CD14-positive monocyte (primary cell): Measurements from ENCODE around the gene SDF2. TPM values are rescaled to one million over a fixed set of nuclear protein-coding genes. Genes with fewer than 3 reads are reported as not detected.
A peak's percentile ranks its signal among the peaks of the same experiment; 100 is the strongest.

Experiments used
- DNase-seq, 3 donors: peaks; one replicate each; pipeline ENCODE4 v3.0.0-alpha.2; 2011 to 2022
- H2AFZ ChIP-seq: 2 replicates; pipeline ENCODE4 v1.6.0; 2012; ENCODE audit warnings: mild to moderate bottlenecking, low read depth, low read length, inconsistent platforms; ENCODE audit not compliant: insufficient read depth, poor library complexity, severe bottlenecking
- H3K27ac ChIP-seq, 2 donors: 1 replicate in 1 of 2; 2 replicates in 1 of 2; pipeline ENCODE4 v1.5.1; 2012 to 2013; ENCODE audit warnings: low read length in 2 of 2, control low read depth in 1 of 2, inconsistent platforms in 1 of 2, low read depth in 1 of 2, mild to moderate bottlenecking in 1 of 2
- H3K27me3 ChIP-seq, 2 donors: one replicate each; pipeline versions ENCODE4 v1.6.0 to v1.6.1; 2011 to 2013; ENCODE audit warnings: low read length in 2 of 2; ENCODE audit not compliant: control insufficient read depth in 2 of 2, insufficient read depth in 2 of 2
- H3K36me3 ChIP-seq, 2 donors: replicated peaks in 1 of 2; 1 replicate in 1 of 2; 2 replicates in 1 of 2; pipeline versions ENCODE4 v1.5.1 to v1.6.1; 2012 to 2013; ENCODE audit warnings: low read length in 2 of 2, control low read depth in 1 of 2, inconsistent platforms in 1 of 2, mild to moderate bottlenecking in 1 of 2; ENCODE audit not compliant: insufficient read depth in 2 of 2, control insufficient read depth in 1 of 2
- H3K4me1 ChIP-seq, 2 donors: 1 replicate in 1 of 2; 2 replicates in 1 of 2; pipeline versions ENCODE4 v1.5.1 to v1.6.1; 2012 to 2013; ENCODE audit warnings: low read length in 2 of 2, control low read depth in 1 of 2, inconsistent platforms in 1 of 2, mild to moderate bottlenecking in 1 of 2, moderate library complexity in 1 of 2; ENCODE audit not compliant: insufficient read depth in 2 of 2, control insufficient read depth in 1 of 2
- H3K4me2 ChIP-seq: replicated peaks from 2 replicates; pipeline ENCODE3; 2012; ENCODE audit warnings: low read length, moderate library complexity, mild to moderate bottlenecking; ENCODE audit not compliant: poor library complexity, severe bottlenecking; ENCODE audit errors: extremely low read depth
- H3K4me3 ChIP-seq, 3 experiments: fragments of 200-600 bp in 1 of 3; sonication (generic) in 1 of 3; replicated peaks in 1 of 3; 1 replicate in 2 of 3; 2 replicates in 1 of 3; pipeline ENCODE4 v1.5.1; 2011 to 2013; ENCODE audit warnings: low read length in 3 of 3, mild to moderate bottlenecking in 3 of 3, control low read depth in 2 of 3, low read depth in 2 of 3, inconsistent platforms in 1 of 3, moderate library complexity in 1 of 3
- H3K79me2 ChIP-seq: 2 replicates; pipeline ENCODE4 v1.6.0; 2012; ENCODE audit warnings: mild to moderate bottlenecking, control low read depth, inconsistent platforms, low read length, moderate library complexity; ENCODE audit not compliant: insufficient read depth
- H3K9ac ChIP-seq: 2 replicates; pipeline ENCODE4 v1.6.0; 2017; ENCODE audit warnings: low read length, mild to moderate bottlenecking; ENCODE audit not compliant: insufficient read depth, poor library complexity, severe bottlenecking
- H3K9me3 ChIP-seq, 2 donors: replicated peaks in 1 of 2; 1 replicate in 1 of 2; 2 replicates in 1 of 2; pipeline versions ENCODE4 v1.5.1 to v1.6.1; 2012 to 2013; ENCODE audit warnings: low read length in 2 of 2, control low read depth in 1 of 2; ENCODE audit not compliant: control insufficient read depth in 1 of 2, insufficient read depth in 1 of 2
- H4K20me1 ChIP-seq: 2 replicates; pipeline ENCODE4 v1.6.0; 2012; ENCODE audit warnings: mild to moderate bottlenecking, low read length, control low read depth, moderate library complexity; ENCODE audit not compliant: insufficient read depth
- H3K27ac Mint-ChIP-seq, 7 donors: one replicate each; pipeline ENCODE4 v1.8.0; 2020; ENCODE audit warnings: mild to moderate bottlenecking in 7 of 7, mixed read lengths in 7 of 7, moderate library complexity in 6 of 7, inconsistent platforms in 2 of 7
- H3K27me3 Mint-ChIP-seq, 3 donors: one replicate each; pipeline ENCODE4 v1.8.0; 2021 to 2022; ENCODE audit warnings: low read depth in 3 of 3, mild to moderate bottlenecking in 3 of 3, mixed read lengths in 3 of 3, moderate library complexity in 3 of 3, inconsistent platforms in 1 of 3
- H3K36me3 Mint-ChIP-seq, 2 donors: one replicate each; pipeline ENCODE4 v1.8.0; 2020; ENCODE audit warnings: mixed read lengths in 2 of 2, inconsistent platforms in 1 of 2, mild to moderate bottlenecking in 1 of 2
- H3K4me1 Mint-ChIP-seq: one replicate; pipeline ENCODE4 v1.8.0; 2020; ENCODE audit warnings: mild to moderate bottlenecking, mixed read lengths
- H3K4me3 Mint-ChIP-seq, 2 donors: one replicate each; pipeline ENCODE4 v1.8.0; 2020; ENCODE audit warnings: mild to moderate bottlenecking in 2 of 2, mixed read lengths in 2 of 2, moderate library complexity in 1 of 2
- H3K9me3 Mint-ChIP-seq, 7 donors: one replicate each; pipeline ENCODE4 v1.8.0; 2020 to 2022; ENCODE audit warnings: mixed read lengths in 7 of 7, mild to moderate bottlenecking in 6 of 7, moderate library complexity in 6 of 7, inconsistent platforms in 2 of 7
- CTCF ChIP-seq: fragments of 200-600 bp; IDR thresholded peaks from one replicate; pipeline ENCODE4 v1.8.0; 2022; ENCODE audit warnings: antibody characterized with exemption, mild to moderate bottlenecking
- WGBS: methylation state at CpG from one replicate; pipeline ENCODE4 v1.1.5; 2013; ENCODE audit warnings: missing lambda C conversion rate; ENCODE audit not compliant: insufficient coverage; 5-methylcytosine and 5-hydroxymethylcytosine counted together
- intact Hi-C, 2 donors: fragments of 100-400 bp; cut with micrococcal nuclease; formaldehyde crosslinking; loops; one replicate each; pipeline versions ENCODE4 v1.15.0 to v1.15.1; 2023
- polyA plus RNA-seq, 3 donors: library from polyadenylated mRNA; depleted of rRNA in 1 of 3; unstranded in 2 of 3; stranded (reverse) in 1 of 3; fragments of 300-500 nt in 2 of 3; fragments of >200 nt in 1 of 3; fragmentation: Illumina TruSeq in 2 of 3; gene quantifications; 1 replicate in 2 of 3; 2 replicates in 1 of 3; pipeline ENCODE4 v1.2.3, GENCODE V29; 2012 to 2021

SDF2 gene
- polyA plus RNA-seq, 3 donors: 52.9 to 103 (median 84.5) TPM

- no peak overlapping the region for H3K4me3 ChIP-seq
- H3K4me1 ChIP-seq: no peaks in the 10 kb centered on the region
- H3K79me2 ChIP-seq: no peaks in the 10 kb centered on the region
- H3K27me3 ChIP-seq: no peaks in the 10 kb centered on the region
- H3K4me1 Mint-ChIP-seq: peaks cover 4% of the 10 kb centered on the region
- no peak overlapping the region for H3K4me2 ChIP-seq
- no peak for TF ChIP-seq CTCF
- no peak overlapping the region for H3K4me3 Mint-ChIP-seq
- intact Hi-C loops: no loop called here
- H3K9ac ChIP-seq: no peak overlapping the region
- peaks cover 54 to 58% of the 10 kb centered on the region in 2 donors for H3K36me3 Mint-ChIP-seq
- H3K9me3 ChIP-seq: no peaks in the 10 kb centered on the region
- DNase-seq: no peak
- peaks cover 0 to 2% (median 2%) of the 10 kb centered on the region in 3 donors for H3K27me3 Mint-ChIP-seq
- peaks cover 44 to 56% of the 10 kb centered on the region in 2 donors for H3K36me3 ChIP-seq
- H2AFZ ChIP-seq: no peak overlapping the region
- H3K27ac ChIP-seq: no peak overlapping the region
- WGBS: 73% methylated on average over 4 of the region's 5 CpGs
- H3K27ac Mint-ChIP-seq: peak overlapping the region in 5 of 7 donors; percentile 19 to 59 (median 28)
- H4K20me1 ChIP-seq: peaks cover 7% of the 10 kb centered on the region
- no peaks in the 10 kb centered on the region for H3K9me3 Mint-ChIP-seq
Measured at GRCh38 chr17:28705074-28705659, 43.5 kb upstream of the SDF2 start.

- Histone ChIP-seq H3K36me3 (peaks cover 52 to 64% of the 10 kb centered on the region in 2 donors), H2AFZ (no peak overlapping the region), H3K9ac (no peak overlapping the region), H3K9me3 (no peaks in the 10 kb centered on the region), H3K27me3 (no peaks in the 10 kb centered on the region), H3K4me1 (no peaks in the 10 kb centered on the region), H3K27ac (no peak overlapping the region), H3K4me2 (no peak overlapping the region), H4K20me1 (peaks cover 8% of the 10 kb centered on the region), H3K79me2 (no peaks in the 10 kb centered on the region), H3K4me3 (no peak overlapping the region)
- Mint-ChIP-seq H3K36me3 (peaks cover 62 to 66% of the 10 kb centered on the region in 2 donors), H3K27me3 (peaks cover 0 to 2% (median 2%) of the 10 kb centered on the region in 3 donors), H3K4me1 (peaks cover 2% of the 10 kb centered on the region), H3K4me3 (no peak overlapping the region), H3K9me3 (no peaks in the 10 kb centered on the region), H3K27ac (peak overlapping the region in 1 of 7 donors; percentile 26)
- no peak for TF ChIP-seq CTCF
- over 99% methylated on average over 13 of the region's 14 CpGs for WGBS
- DNase-seq: no peak
- intact Hi-C loops: no loop called here
Measured at GRCh38 chr17:28704219-28704858, 42.6 kb upstream of the SDF2 start.
